Measurements from ENCODE around the gene DDAH2.

- TF ChIP-seq CTCF (IDR thresholded peaks at IDR 0.05; ENCODE audit: low read length) (peak; percentile 35; the same call in 1 of the 2 replicates), EZH2 (IDR thresholded peaks at IDR 0.05; ENCODE audit: borderline replicate concordance, low read length) (no peak)
These were observed 9.2 kb upstream of the DDAH2 start for GRCh38 chr6:31737991-31738979.

Measured in OCI-LY1 (cell line).